HFF-Myc (cell line): Measurements from ENCODE around the gene PHOSPHO2.

Experiments
- DNase-seq: peaks from one replicate; pipeline ENCODE4 v3.0.0-alpha.2; 2011; ENCODE audit warnings: low read depth; ENCODE audit errors: extremely low read depth
- H3K4me3 ChIP-seq: replicated peaks from 2 replicates; pipeline ENCODE4 v1.5.1; 2011; ENCODE audit warnings: low read depth, mild to moderate bottlenecking, control low read depth, low read length
- TF ChIP-seq, protein P1 (sequence below): IDR thresholded peaks from 2 replicates; pipeline ENCODE4 v1.5.1; 2012; ENCODE audit warnings: mild to moderate bottlenecking, low read depth, low read length, control low read depth; ENCODE audit errors: missing control alignments

Gene PHOSPHO2

DNA sequence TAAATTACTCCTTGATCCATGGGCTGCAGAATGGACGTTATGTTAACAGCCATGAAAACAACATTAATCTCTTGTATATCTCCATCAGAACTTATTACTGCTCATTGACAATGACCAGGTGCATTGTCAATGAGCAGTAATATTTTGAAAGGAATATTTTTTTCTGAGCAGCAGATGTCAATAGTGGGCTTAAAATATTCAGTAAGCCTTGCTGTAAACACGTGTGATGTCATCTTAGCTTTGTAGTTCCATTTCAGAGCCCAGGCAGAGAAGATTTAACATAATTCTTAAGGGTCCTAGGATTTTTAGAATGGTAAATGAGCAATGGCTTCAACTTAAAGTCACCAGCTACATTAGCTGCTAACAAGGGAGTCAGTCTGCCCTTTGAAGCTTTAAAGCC lies 26.7 kb upstream of the PHOSPHO2 start:
- TF ChIP-seq, protein P1, sequence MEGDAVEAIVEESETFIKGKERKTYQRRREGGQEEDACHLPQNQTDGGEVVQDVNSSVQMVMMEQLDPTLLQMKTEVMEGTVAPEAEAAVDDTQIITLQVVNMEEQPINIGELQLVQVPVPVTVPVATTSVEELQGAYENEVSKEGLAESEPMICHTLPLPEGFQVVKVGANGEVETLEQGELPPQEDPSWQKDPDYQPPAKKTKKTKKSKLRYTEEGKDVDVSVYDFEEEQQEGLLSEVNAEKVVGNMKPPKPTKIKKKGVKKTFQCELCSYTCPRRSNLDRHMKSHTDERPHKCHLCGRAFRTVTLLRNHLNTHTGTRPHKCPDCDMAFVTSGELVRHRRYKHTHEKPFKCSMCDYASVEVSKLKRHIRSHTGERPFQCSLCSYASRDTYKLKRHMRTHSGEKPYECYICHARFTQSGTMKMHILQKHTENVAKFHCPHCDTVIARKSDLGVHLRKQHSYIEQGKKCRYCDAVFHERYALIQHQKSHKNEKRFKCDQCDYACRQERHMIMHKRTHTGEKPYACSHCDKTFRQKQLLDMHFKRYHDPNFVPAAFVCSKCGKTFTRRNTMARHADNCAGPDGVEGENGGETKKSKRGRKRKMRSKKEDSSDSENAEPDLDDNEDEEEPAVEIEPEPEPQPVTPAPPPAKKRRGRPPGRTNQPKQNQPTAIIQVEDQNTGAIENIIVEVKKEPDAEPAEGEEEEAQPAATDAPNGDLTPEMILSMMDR, result no peak
- H3K4me3 ChIP-seq, result no peak overlapping the region
- no peak for DNase-seq

DNA sequence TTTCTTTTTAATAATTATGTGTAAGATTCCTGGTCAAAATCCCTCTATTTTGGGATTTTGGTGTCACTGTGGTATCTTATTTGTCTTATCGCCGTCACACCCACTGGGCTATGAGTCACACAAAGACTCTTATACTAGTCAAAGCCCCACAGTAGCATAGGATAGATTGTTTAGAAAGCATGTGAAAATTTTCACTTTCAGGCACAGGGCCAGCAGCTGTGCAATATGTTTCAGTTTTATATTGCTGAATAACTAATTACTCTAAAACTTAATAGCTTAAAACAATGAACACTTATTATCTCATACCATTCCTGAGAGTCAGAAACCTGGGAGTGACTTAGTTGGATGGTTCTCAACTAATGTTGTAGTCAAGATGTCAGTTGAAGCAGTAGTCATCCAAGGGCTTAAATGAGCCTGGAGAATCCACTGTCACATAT lies 24.0 kb upstream of the PHOSPHO2 start:
- no peak overlapping the region for H3K4me3 ChIP-seq
- no peak for DNase-seq
- TF ChIP-seq, protein P1, result no peak

DNA sequence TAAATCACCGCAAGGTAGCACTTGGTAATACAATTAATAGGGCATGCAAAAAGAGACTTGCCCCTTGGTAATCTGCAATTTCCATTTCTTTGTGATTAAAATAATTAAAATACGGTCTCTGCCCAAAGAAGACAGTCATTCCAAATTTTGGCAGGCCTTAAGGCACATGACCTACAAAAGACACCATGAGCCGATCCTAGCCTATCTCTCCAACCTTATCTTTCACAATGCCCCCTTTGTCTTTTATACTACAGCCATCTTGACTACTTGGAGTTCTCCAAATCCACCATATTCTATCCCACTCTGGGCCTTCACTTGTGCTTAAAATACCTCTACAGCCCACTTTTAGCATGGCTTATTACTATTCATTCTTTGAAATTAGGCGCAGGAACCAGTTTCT lies 23.3 kb upstream of the PHOSPHO2 start:
- TF ChIP-seq, protein P1, result no peak
- no peak overlapping the region for H3K4me3 ChIP-seq
- DNase-seq, result no peak

DNA sequence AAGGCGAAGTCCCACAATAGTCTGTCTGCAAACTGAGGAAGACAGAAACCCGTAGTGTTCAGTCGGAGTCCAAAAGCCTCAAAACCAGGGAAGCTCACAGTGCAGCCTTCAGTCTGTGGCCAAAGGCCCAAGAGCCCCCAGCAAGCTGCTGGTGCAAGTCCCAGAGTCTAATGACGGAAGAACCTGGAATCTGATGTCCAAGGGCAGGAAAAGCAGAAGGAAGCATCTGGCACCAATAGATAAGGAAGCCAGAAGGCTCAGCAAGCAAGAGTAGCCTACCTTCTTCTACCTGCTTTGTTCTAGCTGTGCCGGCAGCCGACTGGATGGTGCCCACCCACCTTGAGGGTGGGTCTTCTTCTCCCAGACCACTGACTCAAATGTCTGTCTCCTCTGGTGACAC lies 21.9 kb upstream of the PHOSPHO2 start:
- H3K4me3 ChIP-seq, result no peak overlapping the region
- TF ChIP-seq, protein P1, result no peak
- no peak for DNase-seq

DNA sequence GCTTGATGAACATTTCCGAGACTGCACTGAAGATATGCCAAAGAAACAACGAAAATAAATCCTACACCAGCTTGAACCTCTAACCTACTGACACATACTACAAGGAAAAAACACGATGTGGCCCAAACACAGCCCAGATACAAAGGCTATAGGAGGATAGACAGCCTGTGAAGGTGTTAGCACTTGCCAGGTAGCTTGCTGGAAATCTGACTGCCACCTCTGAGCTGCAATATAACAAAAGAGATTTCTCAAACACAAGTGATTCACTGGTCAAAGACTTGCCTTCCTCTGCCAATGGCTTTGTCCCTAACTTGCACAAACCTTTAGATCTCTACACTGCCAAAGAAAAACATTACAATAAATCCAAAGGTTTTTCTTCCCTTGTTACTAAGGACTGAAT lies 21.2 kb upstream of the PHOSPHO2 start:
- H3K4me3 ChIP-seq, result no peak overlapping the region
- TF ChIP-seq, protein P1, result no peak
- DNase-seq, result no peak

DNA sequence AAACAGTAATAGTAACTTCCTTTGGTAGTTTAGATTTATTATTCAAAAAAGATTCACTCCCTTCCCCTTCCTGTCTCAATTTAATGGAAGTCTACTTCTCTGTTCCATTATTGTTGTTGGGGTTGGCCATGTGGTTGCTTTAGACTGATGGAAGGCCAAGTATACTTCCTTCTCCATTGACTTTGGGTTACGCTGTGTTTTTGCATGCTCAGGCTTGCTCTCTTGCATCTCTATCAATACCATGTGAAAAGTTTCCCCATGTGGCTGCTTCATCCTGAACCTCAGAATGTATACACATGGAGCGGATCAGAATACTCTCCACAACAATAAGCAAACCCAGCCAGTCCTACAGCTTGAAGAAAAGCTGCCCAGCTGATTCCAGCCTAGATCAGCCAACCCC lies 20.3 kb upstream of the PHOSPHO2 start:
- TF ChIP-seq, protein P1, result no peak
- H3K4me3 ChIP-seq, result no peak overlapping the region
- DNase-seq, result no peak

DNA sequence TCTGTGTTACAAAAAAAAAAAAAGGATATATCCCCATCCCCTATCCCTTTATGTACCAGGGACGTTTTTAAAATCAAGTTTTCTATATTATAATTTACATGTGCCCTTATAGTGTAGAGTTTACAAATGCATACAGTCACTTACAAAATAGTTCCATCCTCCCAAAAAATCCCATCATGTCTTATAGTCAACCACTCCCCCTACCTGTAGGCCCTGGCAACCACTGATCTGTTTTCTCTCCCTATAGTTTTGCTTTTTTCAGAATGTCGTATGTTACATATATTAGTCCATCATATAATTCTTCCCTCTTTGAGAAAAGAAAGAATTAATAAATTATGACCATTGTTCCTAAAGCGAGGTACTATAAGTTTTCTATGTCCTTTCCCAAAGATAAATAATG lies 17.9 kb upstream of the PHOSPHO2 start:
- TF ChIP-seq, protein P1, result no peak
- no peak for DNase-seq
- H3K4me3 ChIP-seq, result no peak overlapping the region
